ENCODE measurements around the gene ACSM3. TPM values are rescaled to one million over a fixed set of nuclear protein-coding genes. Genes with fewer than 3 reads are reported as not detected.

The ACSM3 gene
- total RNA-seq, 3 donors from 2014 or later = 27.0 to 45.1 (median 42.2) TPM

DNA sequence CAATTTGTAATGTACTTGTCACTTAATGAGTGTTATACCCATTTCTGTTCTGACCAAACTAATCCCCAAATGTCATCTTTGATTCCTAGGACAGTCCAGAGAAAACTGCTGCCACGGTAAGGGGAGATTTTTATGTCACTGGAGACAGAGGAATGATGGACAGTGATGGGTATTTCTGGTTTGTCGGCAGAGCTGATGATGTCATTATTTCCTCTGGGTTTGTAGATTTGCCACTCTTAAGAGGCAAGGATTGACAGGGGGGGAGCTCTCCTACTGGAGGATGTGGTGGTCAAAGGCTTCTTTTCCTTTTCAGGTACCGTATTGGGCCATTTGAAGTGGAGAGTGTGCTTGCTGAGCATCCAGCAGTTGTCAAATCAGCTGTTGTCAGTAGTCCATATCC is 34.7 kb upstream of the ACSM3 start:
- DNase-seq (no peak), ATAC-seq (no peak)
- Histone ChIP-seq H3K4me1 (ENCODE audit: low read depth) (no peaks in the 10 kb centered on the region), H3K4me3 (no peak overlapping the region), H3K36me3 (ENCODE audit: low read depth) (no peaks in the 10 kb centered on the region), H3K9me3 (no peaks in the 10 kb centered on the region)
- intact Hi-C loops (cut with DNase I, micrococcal nuclease) = no loop called here
- TF ChIP-seq, protein P1, sequence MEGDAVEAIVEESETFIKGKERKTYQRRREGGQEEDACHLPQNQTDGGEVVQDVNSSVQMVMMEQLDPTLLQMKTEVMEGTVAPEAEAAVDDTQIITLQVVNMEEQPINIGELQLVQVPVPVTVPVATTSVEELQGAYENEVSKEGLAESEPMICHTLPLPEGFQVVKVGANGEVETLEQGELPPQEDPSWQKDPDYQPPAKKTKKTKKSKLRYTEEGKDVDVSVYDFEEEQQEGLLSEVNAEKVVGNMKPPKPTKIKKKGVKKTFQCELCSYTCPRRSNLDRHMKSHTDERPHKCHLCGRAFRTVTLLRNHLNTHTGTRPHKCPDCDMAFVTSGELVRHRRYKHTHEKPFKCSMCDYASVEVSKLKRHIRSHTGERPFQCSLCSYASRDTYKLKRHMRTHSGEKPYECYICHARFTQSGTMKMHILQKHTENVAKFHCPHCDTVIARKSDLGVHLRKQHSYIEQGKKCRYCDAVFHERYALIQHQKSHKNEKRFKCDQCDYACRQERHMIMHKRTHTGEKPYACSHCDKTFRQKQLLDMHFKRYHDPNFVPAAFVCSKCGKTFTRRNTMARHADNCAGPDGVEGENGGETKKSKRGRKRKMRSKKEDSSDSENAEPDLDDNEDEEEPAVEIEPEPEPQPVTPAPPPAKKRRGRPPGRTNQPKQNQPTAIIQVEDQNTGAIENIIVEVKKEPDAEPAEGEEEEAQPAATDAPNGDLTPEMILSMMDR (IDR thresholded peaks at IDR 0.05) = no peak

DNA sequence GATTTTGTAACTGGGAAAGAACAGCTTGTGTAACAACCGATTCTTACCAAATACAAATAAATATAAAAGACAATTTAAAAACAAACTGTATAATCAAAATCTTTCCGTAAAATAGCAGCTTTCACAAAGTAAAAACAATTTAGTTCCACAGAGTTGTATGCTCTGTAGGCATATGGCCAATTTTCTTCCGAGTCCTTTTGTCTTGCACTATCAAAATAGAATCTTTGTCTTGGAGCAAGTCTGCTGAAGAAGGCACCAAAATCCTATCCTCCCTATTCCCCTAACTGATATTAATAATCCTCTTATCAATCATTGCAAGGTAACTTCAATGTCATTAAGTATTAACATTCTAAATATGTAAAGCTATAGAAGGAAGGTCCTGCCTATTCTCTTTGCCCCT is 29.8 kb upstream of the ACSM3 start:
- Histone ChIP-seq H3K36me3 (ENCODE audit: low read depth) (peaks cover 5% of the 10 kb centered on the region), H3K9me3 (no peaks in the 10 kb centered on the region), H3K4me1 (ENCODE audit: low read depth) (no peaks in the 10 kb centered on the region), H3K4me3 (no peak overlapping the region)
- intact Hi-C loops (cut with DNase I, micrococcal nuclease) = no loop called here
- DNase-seq (no peak), ATAC-seq (no peak)
- TF ChIP-seq, protein P1 (IDR thresholded peaks at IDR 0.05) = no peak

DNA sequence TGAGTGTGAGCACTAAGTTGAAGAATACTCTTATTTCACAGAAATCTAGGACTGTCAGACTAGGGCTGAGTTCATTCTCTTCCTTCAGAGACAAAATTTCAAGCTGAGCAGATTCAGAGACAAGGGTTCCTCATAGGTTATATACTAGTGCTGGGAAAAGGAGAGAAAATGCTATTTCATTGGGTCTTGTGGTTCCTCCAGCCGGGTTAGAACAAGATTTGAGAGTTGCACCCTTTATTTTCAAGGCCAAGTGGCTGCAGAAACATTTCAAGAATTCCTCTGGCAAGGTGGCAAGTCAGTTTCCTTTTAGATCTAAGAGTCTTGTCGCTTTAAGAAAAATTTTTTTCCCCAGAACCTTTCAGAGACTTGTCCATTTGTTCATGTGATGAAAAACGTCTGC is 29.0 kb upstream of the ACSM3 start:
- Histone ChIP-seq H3K4me1 (ENCODE audit: low read depth) (peaks cover 5% of the 10 kb centered on the region), H3K36me3 (ENCODE audit: low read depth) (peaks cover 5% of the 10 kb centered on the region), H3K4me3 (no peak overlapping the region), H3K9me3 (no peaks in the 10 kb centered on the region)
- TF ChIP-seq, protein P1 (IDR thresholded peaks at IDR 0.05) = no peak
- DNase-seq = no peak
- intact Hi-C loops (cut with DNase I, micrococcal nuclease) = no loop called here
- no peak for ATAC-seq

DNA sequence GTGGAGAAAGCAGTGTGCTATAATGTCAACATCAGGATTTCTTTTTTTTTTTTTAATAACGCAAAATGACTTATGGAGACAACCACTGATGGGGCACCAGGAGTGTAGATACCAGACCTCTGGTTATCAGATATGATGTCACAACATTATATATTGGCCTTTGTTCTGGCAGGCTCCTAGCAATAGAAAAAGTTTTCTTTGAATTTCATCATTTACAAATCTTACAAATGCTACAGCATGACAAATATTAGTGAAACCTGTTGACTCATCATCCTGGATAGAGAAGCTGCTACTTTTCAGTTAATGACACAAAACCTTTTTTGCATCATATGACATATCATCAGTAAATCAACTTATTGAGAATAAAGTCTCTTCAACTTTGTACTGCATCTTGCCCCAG is 28.3 kb upstream of the ACSM3 start:
- intact Hi-C loops (cut with DNase I, micrococcal nuclease) = no loop called here
- Histone ChIP-seq H3K9me3 (no peaks in the 10 kb centered on the region), H3K4me3 (no peak overlapping the region), H3K36me3 (ENCODE audit: low read depth) (peaks cover 5% of the 10 kb centered on the region), H3K4me1 (ENCODE audit: low read depth) (peaks cover 12% of the 10 kb centered on the region)
- ATAC-seq = no peak
- DNase-seq = no peak
- TF ChIP-seq, protein P1 (IDR thresholded peaks at IDR 0.05) = no peak

DNA sequence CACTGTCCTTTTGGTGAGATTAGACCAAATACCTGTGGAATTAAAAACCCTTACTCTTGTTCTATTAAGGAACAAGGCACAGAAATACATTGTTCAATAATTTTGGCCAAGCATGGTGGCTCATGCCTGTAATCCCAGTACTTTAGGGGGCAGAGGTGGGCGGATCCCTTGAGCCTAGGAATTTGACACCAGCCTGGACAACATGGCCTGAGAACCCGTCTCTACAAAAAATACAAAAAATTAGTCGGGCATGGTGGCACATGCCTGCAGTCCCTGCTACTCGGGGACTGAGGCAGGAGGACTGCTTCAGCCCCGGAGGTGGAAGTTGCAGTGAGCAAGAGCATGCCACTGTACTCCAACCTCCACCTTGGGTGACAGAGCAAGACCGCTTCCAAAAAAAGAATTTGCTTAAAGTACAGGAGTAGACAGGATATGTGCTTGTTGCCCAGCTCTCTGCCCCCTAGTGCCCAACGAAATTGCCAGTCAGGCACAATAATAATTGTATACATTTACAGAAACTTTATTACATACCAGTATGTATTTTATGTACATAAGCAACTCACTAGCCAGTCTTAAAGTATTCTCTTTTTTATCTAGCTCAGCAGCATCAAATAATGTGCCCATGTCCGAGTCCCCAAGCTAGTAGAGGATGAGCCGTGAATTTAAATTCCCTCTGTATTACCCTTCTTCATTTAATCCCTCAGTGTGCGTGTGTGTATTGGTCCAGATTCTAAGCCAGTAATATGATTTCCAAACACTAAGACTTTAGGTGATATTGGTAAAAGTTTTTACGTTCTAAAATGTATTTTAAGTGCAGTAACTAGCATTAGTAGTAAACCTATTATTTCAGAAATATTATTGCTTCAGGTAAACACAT is 23.6 kb upstream of the ACSM3 start:
- TF ChIP-seq, protein P1 (IDR thresholded peaks at IDR 0.05) = no peak
- DNase-seq (peak in 1 of 3 donors; percentile 47), ATAC-seq (no peak)
- H3K4me3 ChIP-seq = peak overlapping the region; percentile 98
- intact Hi-C loops (cut with DNase I, micrococcal nuclease) = no loop called here
- H3K9me3 ChIP-seq = no peaks in the 10 kb centered on the region
- peaks cover 5% of the 10 kb centered on the region for H3K36me3 ChIP-seq (ENCODE audit: low read depth)
- H3K4me1 ChIP-seq (ENCODE audit: low read depth) = peaks cover 14% of the 10 kb centered on the region

All from mucosa of descending colon (tissue), 3 donors.